ENCODE results near the gene IL17RC.
A peak's percentile ranks its signal among the peaks of the same experiment; 100 is the strongest.
"Not testable (repeated sequence)": the region's sequence is repeated elsewhere in the genome, so short reads cannot be mapped to it uniquely, and the experiment has no call there.

IL17RC gene

DNA sequence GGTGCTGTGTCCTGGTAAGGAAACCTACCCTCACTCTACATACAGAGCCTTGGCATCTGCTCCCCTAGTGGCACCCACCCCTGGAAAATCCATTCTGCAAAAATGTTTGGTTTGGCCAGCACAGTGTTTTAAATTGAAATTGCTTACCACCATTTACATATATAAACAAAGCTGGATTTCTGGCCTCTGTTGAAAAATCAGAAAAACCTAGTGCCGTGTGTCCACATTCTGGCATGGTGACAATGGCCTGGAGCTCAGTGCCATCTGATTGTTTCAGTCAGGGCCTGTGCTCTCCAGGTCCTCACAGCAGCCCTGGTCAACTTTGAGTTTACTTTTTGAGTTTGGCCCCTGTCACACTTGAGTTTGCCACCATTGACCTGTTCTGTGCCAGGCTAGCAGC lies 2.9 kb upstream of the IL17RC start:
- FAIRE-seq = no peak
- DNase-seq (ENCODE audit: extremely low spot score, insufficient read length, low read depth) = no peak

- DNase-seq (ENCODE audit: extremely low spot score, insufficient read length, low read depth) (no peak), FAIRE-seq (no peak)
Measured at GRCh38 chr3:9914559-9915253, 2.2 kb upstream of the IL17RC start.

- FAIRE-seq = no peak
Measured at GRCh38 chr3:9915254-9916141, 1.4 kb upstream of the IL17RC start.

DNA sequence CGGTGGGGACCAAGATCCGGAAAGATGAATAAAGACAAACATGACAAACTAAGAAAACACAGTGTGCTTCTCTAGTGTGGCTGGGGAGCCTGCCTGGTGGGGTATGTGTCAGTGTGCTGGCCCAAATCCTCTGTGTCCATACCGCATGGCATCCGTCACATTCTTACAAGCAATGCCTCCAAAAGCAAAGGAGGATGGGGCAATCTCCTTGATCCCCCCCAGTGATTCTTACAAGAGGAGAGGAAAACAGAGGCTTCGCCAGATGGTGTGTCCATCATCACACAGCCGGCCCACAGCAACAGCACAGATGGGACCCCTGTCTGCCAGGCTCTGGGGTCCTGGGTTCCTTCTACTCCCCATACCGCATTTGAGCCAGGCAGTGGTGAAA lies 558 bp upstream of the IL17RC start:
- FAIRE-seq (no peak), DNase-seq (ENCODE audit: extremely low spot score, insufficient read length, low read depth) (no peak)

More at GRCh38 chr3:9915254-9916141, 1.4 kb upstream of the IL17RC start:
- DNase-seq (ENCODE audit: extremely low spot score, insufficient read length, low read depth) = no peak

DNA sequence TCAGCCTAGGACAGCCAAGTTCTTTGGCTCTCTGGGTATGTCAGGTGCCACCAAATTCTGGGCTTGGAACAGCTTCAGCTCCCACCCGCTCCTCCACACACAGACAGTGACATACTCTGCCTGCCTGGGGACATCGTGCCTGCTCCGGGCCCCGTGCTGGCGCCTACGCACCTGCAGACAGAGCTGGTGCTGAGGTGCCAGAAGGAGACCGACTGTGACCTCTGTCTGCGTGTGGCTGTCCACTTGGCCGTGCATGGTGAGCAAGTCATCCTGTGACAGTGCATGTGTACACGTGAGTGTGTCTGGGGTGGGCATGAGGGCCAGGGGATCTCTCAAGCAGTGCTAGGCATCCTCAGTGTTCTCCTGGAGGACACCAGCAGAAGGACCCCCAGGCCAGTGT lies 922 bp downstream of the IL17RC start:
- no peak for FAIRE-seq

GRCh38 chr3:9918261-9919038 lies 1.6 kb downstream of the IL17RC start:
- DNase-seq (ENCODE audit: extremely low spot score, insufficient read length, low read depth) (no peak), FAIRE-seq (no peak)

More for the DNA sequence above, 922 bp downstream of the IL17RC start:
- no peak for DNase-seq (ENCODE audit: extremely low spot score, insufficient read length, low read depth)

DNA sequence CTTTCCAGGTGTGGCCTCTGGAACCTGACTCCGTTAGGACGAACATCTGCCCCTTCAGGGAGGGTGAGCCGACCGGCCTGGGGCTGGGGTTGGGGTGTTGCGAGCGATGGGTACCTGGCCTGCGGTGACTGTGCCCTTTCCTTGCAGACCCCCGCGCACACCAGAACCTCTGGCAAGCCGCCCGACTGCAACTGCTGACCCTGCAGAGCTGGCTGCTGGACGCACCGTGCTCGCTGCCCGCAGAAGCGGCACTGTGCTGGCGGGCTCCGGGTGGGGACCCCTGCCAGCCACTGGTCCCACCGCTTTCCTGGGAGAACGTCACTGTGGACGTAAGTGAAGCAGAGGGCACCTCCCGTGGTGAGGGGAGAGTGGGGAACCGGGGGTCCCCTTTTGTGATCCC lies 11.3 kb downstream of the IL17RC start:
- DNase-seq (ENCODE audit: extremely low spot score, insufficient read length, low read depth) (no peak), FAIRE-seq (no peak)

DNA sequence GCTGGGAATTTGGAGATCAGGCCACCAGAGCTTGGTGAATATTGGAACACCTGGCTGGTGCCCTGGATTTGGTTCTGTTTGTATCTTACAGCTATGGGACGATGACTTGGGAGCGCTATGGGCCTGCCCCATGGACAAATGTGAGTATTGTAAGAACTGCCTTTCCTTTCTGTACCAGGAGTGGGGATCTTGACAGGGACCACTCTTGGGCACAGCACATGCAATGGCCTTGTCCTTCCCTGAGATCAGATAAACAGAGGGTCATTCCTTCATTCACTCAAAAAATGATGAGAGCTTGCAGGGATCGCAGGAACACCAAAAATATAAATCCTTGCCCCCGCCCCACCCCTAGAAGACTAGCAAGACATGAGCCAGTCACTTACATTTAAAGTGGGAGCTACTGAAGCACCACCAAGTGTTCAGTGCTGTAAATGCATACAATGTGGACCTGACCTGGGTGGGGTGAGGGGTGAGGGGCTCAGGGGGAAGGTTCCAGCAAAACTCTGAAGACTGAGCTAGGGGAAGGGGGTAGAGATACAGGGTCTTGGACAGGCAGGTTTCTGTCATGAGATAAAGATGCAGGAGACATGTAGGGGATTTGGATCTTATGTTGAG lies 14.0 kb downstream of the IL17RC start:
- FAIRE-seq = no peak

GRCh38 chr3:9932535-9932842 lies 15.6 kb downstream of the IL17RC start:
- DNase-seq (ENCODE audit: extremely low spot score, insufficient read length, low read depth) = no peak
- no peak for FAIRE-seq

More for the DNA sequence above, 14.0 kb downstream of the IL17RC start:
- DNase-seq (ENCODE audit: extremely low spot score, insufficient read length, low read depth) = no peak

DNA sequence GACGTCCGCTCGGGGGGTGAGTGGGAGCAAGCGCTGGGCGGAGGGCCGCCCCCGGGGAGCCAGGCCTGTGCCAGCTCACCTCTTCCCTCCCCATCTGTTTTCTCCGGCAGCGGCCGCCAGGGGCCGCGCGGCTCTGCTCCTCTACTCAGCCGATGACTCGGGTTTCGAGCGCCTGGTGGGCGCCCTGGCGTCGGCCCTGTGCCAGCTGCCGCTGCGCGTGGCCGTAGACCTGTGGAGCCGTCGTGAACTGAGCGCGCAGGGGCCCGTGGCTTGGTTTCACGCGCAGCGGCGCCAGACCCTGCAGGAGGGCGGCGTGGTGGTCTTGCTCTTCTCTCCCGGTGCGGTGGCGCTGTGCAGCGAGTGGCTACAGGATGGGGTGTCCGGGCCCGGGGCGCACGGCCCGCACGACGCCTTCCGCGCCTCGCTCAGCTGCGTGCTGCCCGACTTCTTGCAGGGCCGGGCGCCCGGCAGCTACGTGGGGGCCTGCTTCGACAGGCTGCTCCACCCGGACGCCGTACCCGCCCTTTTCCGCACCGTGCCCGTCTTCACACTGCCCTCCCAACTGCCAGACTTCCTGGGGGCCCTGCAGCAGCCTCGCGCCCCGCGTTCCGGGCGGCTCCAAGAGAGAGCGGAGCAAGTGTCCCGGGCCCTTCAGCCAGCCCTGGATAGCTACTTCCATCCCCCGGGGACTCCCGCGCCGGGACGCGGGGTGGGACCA lies 16.1 kb downstream of the IL17RC start:
- FAIRE-seq (peak; percentile 85), DNase-seq (ENCODE audit: extremely low spot score, insufficient read length, low read depth) (peak; percentile 74)

- FAIRE-seq = peak; percentile 96
- peak; percentile 85 for DNase-seq (ENCODE audit: extremely low spot score, insufficient read length, low read depth)
Measured at GRCh38 chr3:9933561-9934234, 16.8 kb downstream of the IL17RC start, which contains the start of gene CRELD1. Gene CRELD1, plus strand, starts transcription at chr3:9933834. Its CDS starts 605 bp downstream, at chr3:9934439.

GRCh38 chr3:9934235-9934621 lies 17.3 kb downstream of the IL17RC start:
- FAIRE-seq (peak; percentile 15), DNase-seq (ENCODE audit: extremely low spot score, insufficient read length, low read depth) (no peak)

GRCh38 chr3:9934993-9935392 lies 18.1 kb downstream of the IL17RC start:
- DNase-seq (ENCODE audit: extremely low spot score, insufficient read length, low read depth) (no peak), FAIRE-seq (no peak)

DNA sequence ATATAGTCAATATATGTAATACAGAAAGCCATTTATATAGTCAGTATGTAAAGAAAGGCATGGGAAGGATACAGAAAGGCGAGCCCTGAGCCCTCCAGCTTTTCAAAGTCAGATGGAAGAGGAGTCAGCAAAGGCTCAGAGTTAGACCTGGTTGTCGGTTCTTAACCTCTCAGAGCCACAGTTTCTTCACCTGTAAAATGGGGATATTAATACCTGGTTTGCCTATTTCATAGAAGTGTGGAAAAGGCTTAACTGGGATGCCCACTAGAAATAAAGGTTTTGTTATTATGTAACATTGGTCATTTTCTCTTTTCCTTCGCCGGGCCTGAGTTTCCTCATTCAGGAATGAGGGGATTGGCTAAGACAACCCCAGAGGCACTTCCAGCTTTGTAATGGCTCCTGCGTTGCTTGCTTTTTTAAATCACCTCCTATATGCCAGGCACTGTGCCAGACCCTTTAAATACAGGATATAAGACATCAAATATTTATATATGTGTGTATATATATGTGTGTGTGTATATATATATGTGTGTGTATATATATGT lies 19.1 kb downstream of the IL17RC start:
- no peak for FAIRE-seq
- DNase-seq (ENCODE audit: extremely low spot score, insufficient read length, low read depth) = no peak

- DNase-seq (ENCODE audit: extremely low spot score, insufficient read length, low read depth) (no peak), FAIRE-seq (no peak)
Measured at GRCh38 chr3:9937486-9938238, 20.8 kb downstream of the IL17RC start.

DNA sequence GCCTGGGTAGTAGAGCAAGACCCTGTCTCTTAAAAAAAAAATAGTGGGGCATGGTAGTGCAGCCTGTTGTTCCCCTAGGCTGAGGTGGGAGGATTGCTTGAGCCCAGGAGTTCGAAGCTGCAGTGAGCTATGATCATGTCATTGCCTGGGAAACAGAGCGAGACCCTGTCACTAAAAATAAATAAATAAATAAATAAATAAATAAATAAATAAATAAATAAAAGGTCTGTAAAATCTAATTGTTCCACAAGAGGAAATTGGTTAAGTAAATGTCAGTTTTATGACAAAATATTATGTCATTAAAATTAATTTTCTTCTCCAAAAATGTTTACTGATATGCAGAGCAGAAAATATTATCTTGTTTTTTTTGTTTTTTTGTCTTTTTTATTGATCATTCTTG lies 22.1 kb downstream of the IL17RC start:
- no peak for FAIRE-seq
- DNase-seq (ENCODE audit: extremely low spot score, insufficient read length, low read depth) = no peak

DNA sequence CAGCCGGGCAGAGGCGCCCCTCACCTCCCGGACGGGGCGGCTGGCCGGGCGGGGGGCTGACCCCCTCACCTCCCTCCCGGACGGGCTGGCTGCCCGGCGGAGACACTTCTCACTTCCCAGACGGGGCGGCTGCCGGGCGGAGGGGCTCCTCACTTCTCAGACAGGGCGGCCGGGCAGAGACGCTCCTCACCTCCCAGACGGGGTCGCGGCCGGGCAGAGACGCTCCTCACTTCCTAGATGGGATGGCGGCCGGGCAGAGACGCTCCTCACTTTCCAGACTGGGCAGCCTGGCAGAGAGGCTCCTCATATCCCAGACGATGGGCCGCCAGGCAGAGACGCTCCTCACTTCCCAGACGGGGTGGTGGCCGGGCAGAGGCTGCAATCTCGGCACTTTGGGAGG lies 23.0 kb downstream of the IL17RC start:
- not testable (repeated sequence) for DNase-seq (ENCODE audit: extremely low spot score, insufficient read length, low read depth); FAIRE-seq

DNA sequence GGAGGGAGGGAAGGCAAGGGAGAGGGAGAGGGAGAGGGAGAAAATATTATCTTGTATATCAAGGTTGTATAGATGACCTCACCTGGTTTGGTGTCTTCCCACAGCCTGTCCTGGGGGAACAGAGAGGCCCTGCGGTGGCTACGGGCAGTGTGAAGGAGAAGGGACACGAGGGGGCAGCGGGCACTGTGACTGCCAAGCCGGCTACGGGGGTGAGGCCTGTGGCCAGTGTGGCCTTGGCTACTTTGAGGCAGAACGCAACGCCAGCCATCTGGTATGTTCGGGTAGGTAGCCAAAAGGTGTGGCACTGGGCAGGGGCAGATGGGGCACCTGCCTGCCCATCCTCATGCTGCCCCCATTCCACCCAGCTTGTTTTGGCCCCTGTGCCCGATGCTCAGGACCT lies 23.8 kb downstream of the IL17RC start:
- DNase-seq (ENCODE audit: extremely low spot score, insufficient read length, low read depth) = no peak
- FAIRE-seq = no peak
